Measurements from ENCODE around the gene STX18. TPM values are rescaled to one million over a fixed set of nuclear protein-coding genes. Genes with fewer than 3 reads are reported as not detected.
A peak's percentile ranks its signal among the peaks of the same experiment; 100 is the strongest.

The STX18 gene
- total and polyA plus RNA-seq, 8 donors: 18.6 to 60.6 (median 51.9) TPM

DNA sequence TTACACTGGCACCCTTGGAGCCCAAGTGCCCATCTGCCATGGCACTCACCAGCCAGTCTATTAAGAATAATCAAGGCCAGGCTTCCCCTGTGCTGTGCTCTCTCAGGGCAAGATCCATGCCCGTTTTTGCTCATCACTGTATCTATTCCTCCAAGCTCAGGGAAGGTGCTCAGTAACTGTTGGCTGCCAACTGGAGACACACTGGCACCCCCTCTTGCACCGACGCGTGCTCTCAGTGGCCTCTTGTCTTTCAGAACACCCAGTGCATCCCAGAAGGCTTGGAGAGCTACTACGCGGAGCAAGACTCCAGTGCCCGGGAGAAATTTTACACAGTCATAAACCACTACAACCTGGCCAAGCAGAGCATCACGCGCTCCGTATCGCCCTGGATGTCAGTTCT, 124.9 kb downstream of the STX18 start:
- ATAC-seq (no peak), DNase-seq (no peak)
- intact Hi-C loops (cut with DNase I): no loop called here
- Histone ChIP-seq H3K4me3 (no peak overlapping the region), H3K4me1 (no peaks in the 10 kb centered on the region), H3K27me3 (no peaks in the 10 kb centered on the region), H3K36me3 (peaks cover 0 to 65% of the 10 kb centered on the region in 2 donors), H3K27ac (no peak overlapping the region), H3K9me3 (no peaks in the 10 kb centered on the region)
- TF ChIP-seq, protein P1, sequence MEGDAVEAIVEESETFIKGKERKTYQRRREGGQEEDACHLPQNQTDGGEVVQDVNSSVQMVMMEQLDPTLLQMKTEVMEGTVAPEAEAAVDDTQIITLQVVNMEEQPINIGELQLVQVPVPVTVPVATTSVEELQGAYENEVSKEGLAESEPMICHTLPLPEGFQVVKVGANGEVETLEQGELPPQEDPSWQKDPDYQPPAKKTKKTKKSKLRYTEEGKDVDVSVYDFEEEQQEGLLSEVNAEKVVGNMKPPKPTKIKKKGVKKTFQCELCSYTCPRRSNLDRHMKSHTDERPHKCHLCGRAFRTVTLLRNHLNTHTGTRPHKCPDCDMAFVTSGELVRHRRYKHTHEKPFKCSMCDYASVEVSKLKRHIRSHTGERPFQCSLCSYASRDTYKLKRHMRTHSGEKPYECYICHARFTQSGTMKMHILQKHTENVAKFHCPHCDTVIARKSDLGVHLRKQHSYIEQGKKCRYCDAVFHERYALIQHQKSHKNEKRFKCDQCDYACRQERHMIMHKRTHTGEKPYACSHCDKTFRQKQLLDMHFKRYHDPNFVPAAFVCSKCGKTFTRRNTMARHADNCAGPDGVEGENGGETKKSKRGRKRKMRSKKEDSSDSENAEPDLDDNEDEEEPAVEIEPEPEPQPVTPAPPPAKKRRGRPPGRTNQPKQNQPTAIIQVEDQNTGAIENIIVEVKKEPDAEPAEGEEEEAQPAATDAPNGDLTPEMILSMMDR (IDR thresholded peaks at IDR 0.05): no peak

DNA sequence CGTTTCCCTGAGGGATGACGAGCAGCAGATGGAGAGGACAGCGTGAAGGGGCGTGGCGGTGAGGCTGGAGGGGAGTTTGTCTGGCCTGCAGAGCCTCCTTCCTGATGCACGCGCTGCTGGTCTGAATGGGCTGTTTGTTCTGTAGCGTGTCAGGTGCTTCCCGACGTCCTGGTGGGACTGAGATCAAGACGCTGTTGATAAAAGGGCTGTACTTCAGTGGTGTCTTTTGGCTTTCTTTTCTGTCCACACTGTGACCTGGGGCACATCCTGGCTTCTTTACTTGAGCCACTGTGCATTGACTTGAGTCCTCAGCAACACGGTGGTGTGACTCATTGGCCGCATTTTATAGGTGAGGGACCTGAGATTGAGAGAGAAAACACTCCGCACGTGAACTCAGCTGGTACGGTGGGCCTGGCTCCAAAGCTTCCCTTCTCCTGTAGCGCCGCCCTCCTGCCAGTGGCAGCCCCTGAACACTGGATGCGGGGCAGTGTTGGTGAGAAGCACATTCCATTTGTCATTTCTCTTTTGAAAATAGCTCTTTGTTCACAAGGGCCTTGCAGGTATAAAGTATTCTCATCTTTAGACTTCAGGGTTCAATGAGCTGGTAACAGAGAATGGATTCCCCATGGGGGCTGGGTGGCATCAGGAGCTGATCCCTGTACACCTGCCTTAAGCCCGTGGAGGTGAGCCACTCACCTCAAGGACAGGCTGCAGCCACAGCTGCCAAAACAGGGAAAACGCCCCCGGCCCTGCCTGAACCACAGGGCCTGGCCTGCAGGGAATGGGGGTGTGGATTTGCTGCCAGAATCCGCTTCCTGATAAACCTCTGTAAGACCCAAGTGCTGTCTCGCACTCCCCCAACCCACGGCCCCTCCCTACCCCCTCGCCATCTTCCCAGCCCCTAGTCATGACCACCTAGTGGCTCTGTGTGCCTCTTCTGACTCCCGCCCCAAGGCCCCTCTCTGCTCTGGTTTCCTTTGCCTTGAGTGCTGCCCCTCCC, 125.7 kb downstream of the STX18 start:
- H3K27me3 ChIP-seq: no peaks in the 10 kb centered on the region
- ATAC-seq (no peak), DNase-seq (no peak)
- no peak overlapping the region for H3K4me3 ChIP-seq
- no peak overlapping the region for H3K27ac ChIP-seq
- no peaks in the 10 kb centered on the region for H3K4me1 ChIP-seq
- intact Hi-C loops (cut with DNase I): no loop called here
- TF ChIP-seq, protein P1 (IDR thresholded peaks at IDR 0.05): no peak
- H3K36me3 ChIP-seq: peaks cover 0 to 57% of the 10 kb centered on the region in 2 donors
- no peaks in the 10 kb centered on the region for H3K9me3 ChIP-seq

GRCh38 chr4:4415107-4415805, 126.6 kb downstream of the STX18 start:
- Histone ChIP-seq H3K9me3 (no peaks in the 10 kb centered on the region), H3K4me1 (no peaks in the 10 kb centered on the region), H3K27me3 (no peaks in the 10 kb centered on the region), H3K27ac (no peak overlapping the region), H3K4me3 (no peak overlapping the region), H3K36me3 (peaks cover 0 to 48% of the 10 kb centered on the region in 2 donors)
- ATAC-seq (no peak), DNase-seq (peak in 2 of 4 donors; percentile 14 to 55)
- intact Hi-C loops (cut with DNase I): no loop called here
- TF ChIP-seq, protein P1 (IDR thresholded peaks at IDR 0.05): no peak

GRCh38 chr4:4413806-4414205, 128.0 kb downstream of the STX18 start:
- Histone ChIP-seq H3K9me3 (no peaks in the 10 kb centered on the region), H3K36me3 (peaks cover 0 to 34% of the 10 kb centered on the region in 2 donors), H3K27ac (no peak overlapping the region), H3K27me3 (no peaks in the 10 kb centered on the region), H3K4me3 (no peak overlapping the region), H3K4me1 (no peaks in the 10 kb centered on the region)
- TF ChIP-seq, protein P1 (IDR thresholded peaks at IDR 0.05): no peak
- intact Hi-C loops (cut with DNase I): no loop called here
- ATAC-seq: no peak
- DNase-seq: no peak

DNA sequence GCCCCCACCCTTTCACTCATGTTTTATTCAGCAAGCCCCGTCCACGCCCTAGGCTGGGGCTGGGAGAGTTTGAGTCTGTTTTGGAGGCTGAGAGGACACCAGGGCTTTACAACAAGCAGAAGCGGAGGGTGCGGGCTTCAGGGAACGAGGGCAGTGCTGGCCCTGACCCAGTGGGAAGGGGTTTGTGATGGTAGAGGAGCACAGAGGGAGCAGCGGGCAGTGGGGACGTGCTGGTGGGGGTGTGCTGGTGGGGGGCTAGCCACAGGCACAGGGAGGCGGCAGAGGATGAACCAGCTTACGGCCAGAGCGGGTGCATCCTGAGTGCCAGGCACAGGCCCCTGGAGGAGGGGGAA, 128.5 kb downstream of the STX18 start:
- intact Hi-C loops (cut with DNase I): no loop called here

More for the DNA sequence above, 128.5 kb downstream of the STX18 start:
- Histone ChIP-seq H3K4me3 (no peak overlapping the region), H3K27ac (no peak overlapping the region), H3K27me3 (no peaks in the 10 kb centered on the region), H3K9me3 (no peaks in the 10 kb centered on the region), H3K36me3 (peaks cover 0 to 29% of the 10 kb centered on the region in 2 donors), H3K4me1 (no peaks in the 10 kb centered on the region)
- ATAC-seq: no peak
- DNase-seq: no peak
- TF ChIP-seq, protein P1 (IDR thresholded peaks at IDR 0.05): no peak
